SK-N-SH (cell line): ENCODE data around the gene PSMD4. TPM values are rescaled to one million over a fixed set of nuclear protein-coding genes. Genes with fewer than 3 reads are reported as not detected.

Experiments used
- CTCF ChIA-PET: fragments of 300-600, 350-600 bp; formaldehyde crosslinking; extraction: SDS; loops from one replicate; lab custom pipeline; 2021; lab: Yijun Ruan, JAX
- POLR2A ChIA-PET: fragments of 350-600 bp; sonication (Branson Sonifier 250); formaldehyde crosslinking; extraction: SDS; loops from one replicate; lab custom pipeline; 2020; ENCODE audit warnings: antibody characterized with exemption, inconsistent platforms; lab: Yijun Ruan, JAX
- DNase-seq: peaks from one replicate; pipeline ENCODE4 v3.0.0; 2012
- H2AFZ ChIP-seq: fragments of 200-600 bp; sonication (generic); 2 replicates; pipeline ENCODE4 v1.8.1; 2016; ENCODE audit warnings: antibody characterized with exemption, mild to moderate bottlenecking, low read depth
- H3F3A ChIP-seq: fragments of 200-600 bp; sonication (generic); replicated peaks from 2 replicates; pipeline ENCODE3; 2016; ENCODE audit warnings: antibody characterized with exemption, mild to moderate bottlenecking; ENCODE audit not compliant: insufficient read depth
- H3K27ac ChIP-seq, 2 experiments: fragments of 200-500 bp in 1 of 2; fragments of 200-600 bp in 1 of 2; sonication (Bioruptor generic) in 1 of 2; sonication (generic), shearing (Covaris generic) in 1 of 2; 2 replicates each; pipeline versions ENCODE4 v1.5.1 to v1.6.1; 2014 to 2016; ENCODE audit warnings: low read depth in 2 of 2, inconsistent platforms in 1 of 2, low read length in 1 of 2, mild to moderate bottlenecking in 1 of 2, mixed read lengths in 1 of 2
- H3K27me3 ChIP-seq: fragments of 200-600 bp; sonication (generic), shearing (Covaris generic); 2 replicates; pipeline ENCODE4 v1.6.1; 2016; ENCODE audit warnings: mixed run types; ENCODE audit not compliant: insufficient read depth
- H3K36me3 ChIP-seq, 2 experiments: fragments of 200-500 bp in 1 of 2; fragments of 200-600 bp in 1 of 2; sonication (Bioruptor generic) in 1 of 2; sonication (generic) in 1 of 2; replicated peaks in 1 of 2; 2 replicates each; pipeline versions ENCODE3 to v1.5.1; 2014 to 2016; ENCODE audit warnings: low read length in 1 of 2, mild to moderate bottlenecking in 1 of 2; ENCODE audit not compliant: insufficient read depth in 2 of 2, control insufficient read depth in 1 of 2
- H3K4me1 ChIP-seq, 2 experiments: fragments of 200-500 bp in 1 of 2; fragments of 200-600 bp in 1 of 2; sonication (Bioruptor generic) in 1 of 2; sonication (generic), shearing (Covaris generic) in 1 of 2; 2 replicates each; pipeline versions ENCODE4 v1.5.1 to v1.6.1; 2014 to 2016; ENCODE audit warnings: low read depth in 1 of 2, low read length in 1 of 2, mixed run types in 1 of 2; ENCODE audit not compliant: insufficient read depth in 2 of 2, control insufficient read depth in 1 of 2
- H3K4me2 ChIP-seq: fragments of 200-600 bp; sonication (generic), shearing (Covaris generic); 2 replicates; pipeline ENCODE4 v1.6.1; 2017; ENCODE audit warnings: mixed run types
- H3K4me3 ChIP-seq, 2 experiments: fragments of 200-500 bp in 1 of 2; fragments of 200-600 bp in 1 of 2; sonication (Bioruptor generic) in 1 of 2; sonication (generic), shearing (Covaris generic) in 1 of 2; 2 replicates each; pipeline versions ENCODE4 v1.5.1 to v1.8.1; 2014 to 2016; ENCODE audit warnings: low read depth in 2 of 2, inconsistent platforms in 1 of 2, low read length in 1 of 2, mild to moderate bottlenecking in 1 of 2, mixed read lengths in 1 of 2, moderate library complexity in 1 of 2
- H3K79me2 ChIP-seq: fragments of 200-600 bp; sonication (generic); 2 replicates; pipeline ENCODE4 v1.8.1; 2017; ENCODE audit warnings: mild to moderate bottlenecking; ENCODE audit not compliant: insufficient read depth
- H3K9ac ChIP-seq: fragments of 200-600 bp; sonication (generic); 2 replicates; pipeline ENCODE4 v1.6.1; 2017; ENCODE audit warnings: mixed run types
- H3K9me2 ChIP-seq: fragments of 200-600 bp; sonication (generic); 2 replicates; pipeline ENCODE4 v1.6.1; 2017; ENCODE audit warnings: mixed run types
- H3K9me3 ChIP-seq: fragments of 200-600 bp; sonication (generic); 2 replicates; pipeline ENCODE4 v1.6.1; 2017; ENCODE audit warnings: mixed run types, mild to moderate bottlenecking, moderate library complexity
- H4K20me1 ChIP-seq: fragments of 200-600 bp; sonication (generic); 2 replicates; pipeline ENCODE4 v1.6.1; 2017; ENCODE audit warnings: mild to moderate bottlenecking, mixed run types; ENCODE audit not compliant: insufficient read depth
- CHD2 ChIP-seq: fragments of 150-350 bp; IDR thresholded peaks from 2 replicates; pipeline ENCODE4 v1.6.1; 2018; ENCODE audit warnings: low read length; ENCODE audit not compliant: partially characterized antibody
- CTCF ChIP-seq: fragments of 200-600 bp; sonication (generic); IDR thresholded peaks from 2 replicates; pipeline ENCODE4 v1.6.1; 2017; ENCODE audit warnings: antibody characterized with exemption, mild to moderate bottlenecking, moderate library complexity
- EP300 ChIP-seq, 2 experiments: IDR thresholded peaks; 2 replicates each; pipeline versions ENCODE4 v1.4.0 to v1.6.1; 2012; ENCODE audit warnings: borderline replicate concordance in 1 of 2, low read depth in 1 of 2, low read length in 1 of 2
- FOXJ3 ChIP-seq: sonication (generic); formaldehyde crosslinking; IDR thresholded peaks from 2 replicates; pipeline ENCODE4 v1.5.1; 2020; ENCODE audit warnings: mild to moderate bottlenecking, missing genetic modification reagents
- GATA2 ChIP-seq: sonication (generic); formaldehyde crosslinking; IDR thresholded peaks from 2 replicates; pipeline ENCODE4 v1.5.0; 2020; ENCODE audit warnings: mild to moderate bottlenecking, missing genetic modification reagents
- POLR2AphosphoS5 ChIP-seq: IDR thresholded peaks from 2 replicates; pipeline ENCODE4 v1.6.1; 2012; ENCODE audit warnings: low read depth, low read length
- RAD21 ChIP-seq: IDR thresholded peaks from 2 replicates; pipeline ENCODE4 v1.6.1; 2012; ENCODE audit warnings: mild to moderate bottlenecking, low read length
- RCOR1 ChIP-seq: fragments of 150-350 bp; IDR thresholded peaks from 2 replicates; pipeline ENCODE4 v1.6.1; 2017; ENCODE audit warnings: antibody characterized with exemption, low read length
- REST ChIP-seq: IDR thresholded peaks from 2 replicates; pipeline ENCODE4 v1.6.1; 2012; ENCODE audit warnings: mild to moderate bottlenecking, low read depth, low read length, moderate library complexity
- RFX5 ChIP-seq: IDR thresholded peaks from 2 replicates; pipeline ENCODE4 v1.6.1; 2012; ENCODE audit warnings: mild to moderate bottlenecking, improper control_type of control experiment, low read length
- RXRA ChIP-seq: IDR thresholded peaks from 2 replicates; pipeline ENCODE4 v1.4.0; 2012; ENCODE audit warnings: low read depth, mild to moderate bottlenecking, borderline replicate concordance
- TCF12 ChIP-seq: IDR thresholded peaks from 2 replicates; pipeline ENCODE4 v1.4.0; 2012
- USF1 ChIP-seq: IDR thresholded peaks from 2 replicates; pipeline ENCODE4 v1.4.0; 2012; ENCODE audit warnings: low read depth, borderline replicate concordance
- USF2 ChIP-seq: fragments of 150-350 bp; IDR thresholded peaks from 2 replicates; pipeline ENCODE4 v1.6.1; 2017; ENCODE audit warnings: antibody characterized with exemption, low read length, low read depth, borderline replicate concordance
- WGBS: methylation state at CpG from one replicate; pipeline ENCODE4 v1.1.6; 2017; ENCODE audit warnings: low lambda C conversion rate; 5-methylcytosine and 5-hydroxymethylcytosine counted together
- polyA plus RNA-seq, 3 experiments: library from polyadenylated mRNA; depleted of rRNA; stranded (reverse); fragments of >200 nt; gene quantifications; 2 replicates each; pipeline ENCODE4 v1.2.3, GENCODE V29; 2012
- small RNA-seq, 7 experiments: library from RNA; depleted of rRNA; stranded (forward); fragments of <200 nt; gene quantifications; one replicate each; pipeline ENCODE3, GENCODE V24; 2012

The PSMD4 gene
- polyA plus RNA-seq, 1 of the 3 experiments (the other 2 are of a cell fraction) = 419 TPM

- H4K20me1 ChIP-seq = peaks cover 10% of the 10 kb centered on the region
- peaks cover 30 to 44% of the 10 kb centered on the region in 2 experiments for H3K36me3 ChIP-seq
- no peak for DNase-seq
- TF ChIP-seq RFX5 (no peak), RAD21 (no peak), CTCF (no peak), CHD2 (no peak), RCOR1 (no peak), FOXJ3 (CRISPR knock-in tag) (no peak), GATA2 (CRISPR knock-in tag) (no peak), TCF12 (no peak), POLR2AphosphoS5 (no peak), RXRA (no peak), USF2 (no peak), EP300 (IDR thresholded peaks at IDR 0.05; ENCODE audit: borderline replicate concordance in 1 of 2, low read depth in 1 of 2, low read length in 1 of 2) (no peak), REST (no peak), USF1 (no peak)
- no peaks in the 10 kb centered on the region for H3K9me2 ChIP-seq
- H3K27me3 ChIP-seq = no peaks in the 10 kb centered on the region
- WGBS = 87% methylated on average over 13 of the region's 17 CpGs
- no peak overlapping the region for H2AFZ ChIP-seq
- no peaks in the 10 kb centered on the region for H3K9me3 ChIP-seq
- POLR2A ChIA-PET = no interaction called here
- CTCF ChIA-PET = interaction anchor here (1.2 to 1.6 kb wide), 3 partner anchors 15 to 83 kb away, joined by 3 to 8 read pairs (median 6); partner anchors contain the start of gene PSMB4
- H3K27ac ChIP-seq = no peak overlapping the region
- H3K9ac ChIP-seq = no peak overlapping the region
- H3K4me1 ChIP-seq = peaks cover 9 to 33% of the 10 kb centered on the region in 2 experiments
- H3K79me2 ChIP-seq = peaks cover 46% of the 10 kb centered on the region
- no peak overlapping the region for H3K4me3 ChIP-seq
- peaks cover 40% of the 10 kb centered on the region for H3F3A ChIP-seq
- H3K4me2 ChIP-seq = no peak overlapping the region
Observed at GRCh38 chr1:151315565-151316235, 61.2 kb downstream of the PSMD4 start.

Small RNA genes within 50 kb of the gene (small RNA-seq; reads per million reads assigned to genes)
- gene RN7SL444P = 0 reads per million in 7 experiments

Other genes starting within 250 kb of the PSMD4 start
- gene MINDY1, start 247.8 kb upstream of the PSMD4 start, polyA plus RNA-seq (2012; rRNA removed) = 6.0 and 6.7 TPM in 2 replicates
- 7.3 and 8.2 TPM in 2 replicates for gene PRUNE1, start 246.3 kb upstream of the PSMD4 start, polyA plus RNA-seq (2012; rRNA removed)
- gene BNIPL, start 218.1 kb upstream of the PSMD4 start, polyA plus RNA-seq (2012; rRNA removed) = 0.12 and 0.16 TPM in 2 replicates
- 3.0 and 5.5 TPM in 2 replicates for gene C1orf56, start 207.0 kb upstream of the PSMD4 start, polyA plus RNA-seq (2012; rRNA removed)
- 47.8 and 65.6 TPM in 2 replicates for gene CDC42SE1, start 195.1 kb upstream of the PSMD4 start, polyA plus RNA-seq (2012; rRNA removed)
- 26.7 and 33.8 TPM in 2 replicates for gene MLLT11, start 194.3 kb upstream of the PSMD4 start, polyA plus RNA-seq (2012; rRNA removed)
- gene GABPB2, start 184.0 kb upstream of the PSMD4 start, polyA plus RNA-seq (2012; rRNA removed) = 2.4 and 3.9 TPM in 2 replicates
- 3.1 and 4.0 TPM in 2 replicates for gene SEMA6C, start 108.1 kb upstream of the PSMD4 start, polyA plus RNA-seq (2012; rRNA removed)
- not detected in 2 replicates for gene TNFAIP8L2, start 98.1 kb upstream of the PSMD4 start, polyA plus RNA-seq (2012; rRNA removed)
- 4.5 and 5.1 TPM in 2 replicates for gene LYSMD1, start 88.8 kb upstream of the PSMD4 start, polyA plus RNA-seq (2012; rRNA removed)
- gene SCNM1, start 88.6 kb upstream of the PSMD4 start, polyA plus RNA-seq (2012; rRNA removed) = 23.4 and 27.8 TPM in 2 replicates
- 0.57 and 0.59 TPM in 2 replicates for gene TMOD4, start 78.8 kb upstream of the PSMD4 start, polyA plus RNA-seq (2012; rRNA removed)
- 80.2 and 104 TPM in 2 replicates for gene VPS72, start 64.5 kb upstream of the PSMD4 start, polyA plus RNA-seq (2012; rRNA removed)
- gene PIP5K1A, start 56.2 kb upstream of the PSMD4 start, polyA plus RNA-seq (2012; rRNA removed) = 66.0 and 94.1 TPM in 2 replicates
- gene ZNF687, start 27.6 kb downstream of the PSMD4 start, polyA plus RNA-seq (2012; rRNA removed) = 14.6 and 15.8 TPM in 2 replicates
- gene PI4KB, start 72.7 kb downstream of the PSMD4 start, polyA plus RNA-seq (2012; rRNA removed) = 62.9 and 76.6 TPM in 2 replicates
- gene RFX5, start 92.5 kb downstream of the PSMD4 start, polyA plus RNA-seq (2012; rRNA removed) = 29.1 and 49.0 TPM in 2 replicates
- gene SELENBP1, start 118.0 kb downstream of the PSMD4 start, polyA plus RNA-seq (2012; rRNA removed) = 0.11 and 0.16 TPM in 2 replicates
- 716 and 754 TPM in 2 replicates for gene PSMB4, start 144.8 kb downstream of the PSMD4 start, polyA plus RNA-seq (2012; rRNA removed)
- gene POGZ, start 204.8 kb downstream of the PSMD4 start, polyA plus RNA-seq (2012; rRNA removed) = 23.9 and 30.2 TPM in 2 replicates